Measurements from ENCODE around the gene APOOL.

Gene APOOL

GRCh38 chrX:85018471-85018870 lies 14.8 kb downstream of the APOOL start:
- H3K4me1 ChIP-seq (ENCODE audit: control insufficient read depth in 2 of 2, insufficient read depth in 2 of 2, low read length in 2 of 2) = no peaks in the 10 kb centered on the region
- no peaks in the 10 kb centered on the region for H3K27me3 ChIP-seq (ENCODE audit: control insufficient read depth in 2 of 2, insufficient read depth in 2 of 2, low read length in 2 of 2)
- no peaks in the 10 kb centered on the region for H3K9me3 ChIP-seq (ENCODE audit: control insufficient read depth in 2 of 2, low read length in 2 of 2)
- H3K4me3 ChIP-seq (ENCODE audit: low read length in 2 of 2) = no peak overlapping the region
- no peak overlapping the region for H3K9ac ChIP-seq (ENCODE audit: low read depth in 1 of 2, low read length in 2 of 2)
- no peaks in the 10 kb centered on the region for H3K36me3 ChIP-seq (ENCODE audit: control insufficient read depth in 2 of 2, insufficient read depth in 2 of 2, low read length in 2 of 2)
- no peak overlapping the region for H3K27ac ChIP-seq (ENCODE audit: low read depth in 2 of 2, low read length in 2 of 2)

GRCh38 chrX:85020216-85020615 lies 16.5 kb downstream of the APOOL start:
- Histone ChIP-seq H3K9ac (ENCODE audit: low read depth in 1 of 2, low read length in 2 of 2) (no peak overlapping the region), H3K9me3 (ENCODE audit: control insufficient read depth in 2 of 2, low read length in 2 of 2) (no peaks in the 10 kb centered on the region), H3K36me3 (ENCODE audit: control insufficient read depth in 2 of 2, insufficient read depth in 2 of 2, low read length in 2 of 2) (no peaks in the 10 kb centered on the region), H3K27ac (ENCODE audit: low read depth in 2 of 2, low read length in 2 of 2) (no peak overlapping the region), H3K4me3 (ENCODE audit: low read length in 2 of 2) (no peak overlapping the region), H3K27me3 (ENCODE audit: control insufficient read depth in 2 of 2, insufficient read depth in 2 of 2, low read length in 2 of 2) (no peaks in the 10 kb centered on the region), H3K4me1 (ENCODE audit: control insufficient read depth in 2 of 2, insufficient read depth in 2 of 2, low read length in 2 of 2) (no peaks in the 10 kb centered on the region)

- H3K9ac ChIP-seq (ENCODE audit: low read depth in 1 of 2, low read length in 2 of 2) = no peak overlapping the region
- H3K9me3 ChIP-seq (ENCODE audit: control insufficient read depth in 2 of 2, low read length in 2 of 2) = no peaks in the 10 kb centered on the region
- no peaks in the 10 kb centered on the region for H3K36me3 ChIP-seq (ENCODE audit: control insufficient read depth in 2 of 2, insufficient read depth in 2 of 2, low read length in 2 of 2)
- no peak overlapping the region for H3K4me3 ChIP-seq (ENCODE audit: low read length in 2 of 2)
- no peaks in the 10 kb centered on the region for H3K27me3 ChIP-seq (ENCODE audit: control insufficient read depth in 2 of 2, insufficient read depth in 2 of 2, low read length in 2 of 2)
- no peaks in the 10 kb centered on the region for H3K4me1 ChIP-seq (ENCODE audit: control insufficient read depth in 2 of 2, insufficient read depth in 2 of 2, low read length in 2 of 2)
- H3K27ac ChIP-seq (ENCODE audit: low read depth in 2 of 2, low read length in 2 of 2) = no peak overlapping the region
These were observed 20.4 kb downstream of the APOOL start for GRCh38 chrX:85024044-85024443.

- Histone ChIP-seq H3K27me3 (ENCODE audit: control insufficient read depth in 2 of 2, insufficient read depth in 2 of 2, low read length in 2 of 2) (no peaks in the 10 kb centered on the region), H3K4me1 (ENCODE audit: control insufficient read depth in 2 of 2, insufficient read depth in 2 of 2, low read length in 2 of 2) (no peaks in the 10 kb centered on the region), H3K36me3 (ENCODE audit: control insufficient read depth in 2 of 2, insufficient read depth in 2 of 2, low read length in 2 of 2) (no peaks in the 10 kb centered on the region), H3K9ac (ENCODE audit: low read depth in 1 of 2, low read length in 2 of 2) (no peak overlapping the region), H3K27ac (ENCODE audit: low read depth in 2 of 2, low read length in 2 of 2) (no peak overlapping the region), H3K4me3 (ENCODE audit: low read length in 2 of 2) (no peak overlapping the region), H3K9me3 (ENCODE audit: control insufficient read depth in 2 of 2, low read length in 2 of 2) (no peaks in the 10 kb centered on the region)
These were observed 20.9 kb downstream of the APOOL start for GRCh38 chrX:85024562-85024961.

GRCh38 chrX:85026170-85026569 lies 22.5 kb downstream of the APOOL start:
- no peaks in the 10 kb centered on the region for H3K27me3 ChIP-seq (ENCODE audit: control insufficient read depth in 2 of 2, insufficient read depth in 2 of 2, low read length in 2 of 2)
- H3K9me3 ChIP-seq (ENCODE audit: control insufficient read depth in 2 of 2, low read length in 2 of 2) = no peaks in the 10 kb centered on the region
- H3K4me3 ChIP-seq (ENCODE audit: low read length in 2 of 2) = no peak overlapping the region
- H3K36me3 ChIP-seq (ENCODE audit: control insufficient read depth in 2 of 2, insufficient read depth in 2 of 2, low read length in 2 of 2) = no peaks in the 10 kb centered on the region
- H3K27ac ChIP-seq (ENCODE audit: low read depth in 2 of 2, low read length in 2 of 2) = no peak overlapping the region
- no peak overlapping the region for H3K9ac ChIP-seq (ENCODE audit: low read depth in 1 of 2, low read length in 2 of 2)
- no peaks in the 10 kb centered on the region for H3K4me1 ChIP-seq (ENCODE audit: control insufficient read depth in 2 of 2, insufficient read depth in 2 of 2, low read length in 2 of 2)

- H3K4me1 ChIP-seq (ENCODE audit: control insufficient read depth in 2 of 2, insufficient read depth in 2 of 2, low read length in 2 of 2) = no peaks in the 10 kb centered on the region
- H3K36me3 ChIP-seq (ENCODE audit: control insufficient read depth in 2 of 2, insufficient read depth in 2 of 2, low read length in 2 of 2) = no peaks in the 10 kb centered on the region
These were observed 25.4 kb downstream of the APOOL start for GRCh38 chrX:85029043-85029442.

GRCh38 chrX:85031505-85031904 lies 27.8 kb downstream of the APOOL start:
- no peaks in the 10 kb centered on the region for H3K4me1 ChIP-seq (ENCODE audit: control insufficient read depth in 2 of 2, insufficient read depth in 2 of 2, low read length in 2 of 2)
- H3K4me3 ChIP-seq (ENCODE audit: low read length in 2 of 2) = no peak overlapping the region
- H3K27ac ChIP-seq (ENCODE audit: low read depth in 2 of 2, low read length in 2 of 2) = no peak overlapping the region
- H3K27me3 ChIP-seq (ENCODE audit: control insufficient read depth in 2 of 2, insufficient read depth in 2 of 2, low read length in 2 of 2) = no peaks in the 10 kb centered on the region
- H3K36me3 ChIP-seq (ENCODE audit: control insufficient read depth in 2 of 2, insufficient read depth in 2 of 2, low read length in 2 of 2) = no peaks in the 10 kb centered on the region
- H3K9me3 ChIP-seq (ENCODE audit: control insufficient read depth in 2 of 2, low read length in 2 of 2) = no peaks in the 10 kb centered on the region
- no peak overlapping the region for H3K9ac ChIP-seq (ENCODE audit: low read depth in 1 of 2, low read length in 2 of 2)

More at GRCh38 chrX:85029043-85029442, 25.4 kb downstream of the APOOL start:
- Histone ChIP-seq H3K4me3 (ENCODE audit: low read length in 2 of 2) (no peak overlapping the region), H3K27ac (ENCODE audit: low read depth in 2 of 2, low read length in 2 of 2) (no peak overlapping the region), H3K27me3 (ENCODE audit: control insufficient read depth in 2 of 2, insufficient read depth in 2 of 2, low read length in 2 of 2) (no peaks in the 10 kb centered on the region), H3K9ac (ENCODE audit: low read depth in 1 of 2, low read length in 2 of 2) (no peak overlapping the region), H3K9me3 (ENCODE audit: control insufficient read depth in 2 of 2, low read length in 2 of 2) (no peaks in the 10 kb centered on the region)

- no peaks in the 10 kb centered on the region for H3K4me1 ChIP-seq (ENCODE audit: control insufficient read depth in 2 of 2, insufficient read depth in 2 of 2, low read length in 2 of 2)
- peaks cover 0 to 2% of the 10 kb centered on the region in 2 donors for H3K27me3 ChIP-seq (ENCODE audit: control insufficient read depth in 2 of 2, insufficient read depth in 2 of 2, low read length in 2 of 2)
- H3K9me3 ChIP-seq (ENCODE audit: control insufficient read depth in 2 of 2, low read length in 2 of 2) = no peaks in the 10 kb centered on the region
- no peak overlapping the region for H3K4me3 ChIP-seq (ENCODE audit: low read length in 2 of 2)
- H3K9ac ChIP-seq (ENCODE audit: low read depth in 1 of 2, low read length in 2 of 2) = no peak overlapping the region
- H3K36me3 ChIP-seq (ENCODE audit: control insufficient read depth in 2 of 2, insufficient read depth in 2 of 2, low read length in 2 of 2) = no peaks in the 10 kb centered on the region
- no peak overlapping the region for H3K27ac ChIP-seq (ENCODE audit: low read depth in 2 of 2, low read length in 2 of 2)
These were observed 33.4 kb downstream of the APOOL start for GRCh38 chrX:85037114-85037513.

GRCh38 chrX:85051627-85052026 lies 48.0 kb downstream of the APOOL start:
- no peaks in the 10 kb centered on the region for H3K4me1 ChIP-seq (ENCODE audit: control insufficient read depth in 2 of 2, insufficient read depth in 2 of 2, low read length in 2 of 2)
- no peak overlapping the region for H3K9ac ChIP-seq (ENCODE audit: low read depth in 1 of 2, low read length in 2 of 2)
- no peak overlapping the region for H3K4me3 ChIP-seq (ENCODE audit: low read length in 2 of 2)
- H3K27ac ChIP-seq (ENCODE audit: low read depth in 2 of 2, low read length in 2 of 2) = no peak overlapping the region
- H3K36me3 ChIP-seq (ENCODE audit: control insufficient read depth in 2 of 2, insufficient read depth in 2 of 2, low read length in 2 of 2) = no peaks in the 10 kb centered on the region
- no peaks in the 10 kb centered on the region for H3K9me3 ChIP-seq (ENCODE audit: control insufficient read depth in 2 of 2, low read length in 2 of 2)
- H3K27me3 ChIP-seq (ENCODE audit: control insufficient read depth in 2 of 2, insufficient read depth in 2 of 2, low read length in 2 of 2) = no peaks in the 10 kb centered on the region

- H3K4me3 ChIP-seq (ENCODE audit: low read length in 2 of 2) = no peak overlapping the region
- H3K27ac ChIP-seq (ENCODE audit: low read depth in 2 of 2, low read length in 2 of 2) = no peak overlapping the region
- H3K9me3 ChIP-seq (ENCODE audit: control insufficient read depth in 2 of 2, low read length in 2 of 2) = no peaks in the 10 kb centered on the region
- no peak overlapping the region for H3K9ac ChIP-seq (ENCODE audit: low read depth in 1 of 2, low read length in 2 of 2)
- no peaks in the 10 kb centered on the region for H3K27me3 ChIP-seq (ENCODE audit: control insufficient read depth in 2 of 2, insufficient read depth in 2 of 2, low read length in 2 of 2)
- H3K4me1 ChIP-seq (ENCODE audit: control insufficient read depth in 2 of 2, insufficient read depth in 2 of 2, low read length in 2 of 2) = no peaks in the 10 kb centered on the region
- no peaks in the 10 kb centered on the region for H3K36me3 ChIP-seq (ENCODE audit: control insufficient read depth in 2 of 2, insufficient read depth in 2 of 2, low read length in 2 of 2)
These were observed 48.5 kb downstream of the APOOL start for GRCh38 chrX:85052205-85052604.

Data from mucosa of rectum (tissue), 2 donors.